Activated CD8-positive, alpha-beta T cell treated with anti-CD3 and anti-CD28 coated beads for 36 hours (primary cell): Measurements from ENCODE around the gene PREX1. TPM values are rescaled to one million over a fixed set of nuclear protein-coding genes. Genes with fewer than 3 reads are reported as not detected.
A peak's percentile ranks its signal among the peaks of the same experiment; 100 is the strongest.

Experiments used
- ATAC-seq: fragments of 200-7000 bp; cut with Tn5 transposase; one replicate; pipeline ENCODE4 v1.10.0; 2021; ENCODE audit warnings: mild to moderate bottlenecking, moderate library complexity
- CTCF ChIA-PET: fragments of 350-600 bp; sonication (Branson Sonifier 250); formaldehyde crosslinking; loops from one replicate; lab custom pipeline; 2021; ENCODE audit warnings: antibody characterized with exemption; lab: Charles Lee
- POLR2A ChIA-PET: fragments of 350-600 bp; sonication (Branson Sonifier 250); formaldehyde crosslinking; loops from one replicate; lab custom pipeline; 2021; ENCODE audit warnings: antibody characterized with exemption; lab: Charles Lee
- DNase-seq: peaks from one replicate; pipeline ENCODE4 v3.0.0-alpha.2; 2020
- H3K27ac Mint-ChIP-seq: one replicate; pipeline ENCODE4 v1.8.0; 2021; ENCODE audit warnings: mild to moderate bottlenecking, mixed read lengths
- H3K27me3 Mint-ChIP-seq: one replicate; pipeline ENCODE4 v1.8.0; 2021; ENCODE audit warnings: mixed read lengths
- H3K36me3 Mint-ChIP-seq: one replicate; pipeline ENCODE4 v1.8.0; 2021; ENCODE audit warnings: low read depth, mixed read lengths
- H3K4me1 Mint-ChIP-seq: one replicate; pipeline ENCODE4 v1.8.0; 2021; ENCODE audit warnings: low read depth, mixed read lengths
- H3K4me3 Mint-ChIP-seq: one replicate; pipeline ENCODE4 v1.8.0; 2021; ENCODE audit warnings: mild to moderate bottlenecking, moderate library complexity, mixed read lengths
- H3K9me3 Mint-ChIP-seq: one replicate; pipeline ENCODE4 v1.8.0; 2021; ENCODE audit warnings: mixed read lengths
- intact Hi-C: fragments of 100-400 bp; cut with micrococcal nuclease; formaldehyde crosslinking; loops from one replicate; pipeline ENCODE4 v1.10.0; 2022
- total RNA-seq, 2 experiments: library from RNA; stranded (reverse); gene quantifications; one replicate each; pipeline ENCODE4 v1.2.3, GENCODE V29; 2021
- TF ChIP-seq, protein P1 (sequence below): fragments of 200-600 bp; IDR thresholded peaks from one replicate; pipeline ENCODE4 v1.8.0; 2022; ENCODE audit warnings: antibody characterized with exemption, mild to moderate bottlenecking

Gene PREX1
- total RNA-seq, 2 experiments from 2014 or later, result 79.7 to 80.5 TPM

DNA sequence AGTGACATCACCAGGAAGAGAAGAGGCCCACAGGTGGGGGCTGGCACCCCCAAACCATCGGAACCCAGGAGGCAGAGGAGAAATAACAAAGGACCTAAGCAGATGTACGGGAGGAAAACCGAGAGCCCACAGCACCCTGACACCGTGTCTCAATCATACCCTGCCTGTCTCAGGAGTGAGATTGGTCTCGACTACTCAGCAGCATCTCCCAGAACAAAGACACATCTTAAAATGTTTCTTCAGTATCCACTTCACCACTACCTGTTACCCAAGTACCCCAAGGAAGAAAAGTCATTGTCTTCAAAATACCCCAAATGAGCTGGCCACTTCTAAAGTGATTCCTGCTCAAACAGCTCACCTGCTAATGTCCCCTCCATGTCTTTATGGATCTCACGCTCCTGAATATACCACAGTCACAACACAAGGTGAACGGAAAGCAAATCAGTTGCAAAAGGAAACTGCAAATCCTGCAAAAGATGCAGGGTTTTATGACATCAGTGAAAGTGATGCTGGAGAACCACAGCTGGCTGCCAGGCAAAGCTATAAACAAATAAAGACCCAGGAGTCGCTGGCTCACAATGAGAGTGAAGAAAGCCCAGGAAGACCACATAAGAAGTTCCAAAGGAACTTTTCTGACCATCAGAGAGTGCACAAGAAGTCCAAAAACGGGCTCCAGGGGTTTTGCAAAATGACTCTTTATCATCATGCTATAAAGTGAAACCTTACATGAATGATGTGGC is 44.1 kb downstream of the PREX1 start:
- no peak overlapping the region for H3K27ac Mint-ChIP-seq
- no peak overlapping the region for H3K4me3 Mint-ChIP-seq
- intact Hi-C loops, result loop anchor here (2.0 to 5.0 kb wide), 3 partner anchors 39 to 69 kb away; no protein-coding TSS in a partner anchor
- TF ChIP-seq, protein P1, sequence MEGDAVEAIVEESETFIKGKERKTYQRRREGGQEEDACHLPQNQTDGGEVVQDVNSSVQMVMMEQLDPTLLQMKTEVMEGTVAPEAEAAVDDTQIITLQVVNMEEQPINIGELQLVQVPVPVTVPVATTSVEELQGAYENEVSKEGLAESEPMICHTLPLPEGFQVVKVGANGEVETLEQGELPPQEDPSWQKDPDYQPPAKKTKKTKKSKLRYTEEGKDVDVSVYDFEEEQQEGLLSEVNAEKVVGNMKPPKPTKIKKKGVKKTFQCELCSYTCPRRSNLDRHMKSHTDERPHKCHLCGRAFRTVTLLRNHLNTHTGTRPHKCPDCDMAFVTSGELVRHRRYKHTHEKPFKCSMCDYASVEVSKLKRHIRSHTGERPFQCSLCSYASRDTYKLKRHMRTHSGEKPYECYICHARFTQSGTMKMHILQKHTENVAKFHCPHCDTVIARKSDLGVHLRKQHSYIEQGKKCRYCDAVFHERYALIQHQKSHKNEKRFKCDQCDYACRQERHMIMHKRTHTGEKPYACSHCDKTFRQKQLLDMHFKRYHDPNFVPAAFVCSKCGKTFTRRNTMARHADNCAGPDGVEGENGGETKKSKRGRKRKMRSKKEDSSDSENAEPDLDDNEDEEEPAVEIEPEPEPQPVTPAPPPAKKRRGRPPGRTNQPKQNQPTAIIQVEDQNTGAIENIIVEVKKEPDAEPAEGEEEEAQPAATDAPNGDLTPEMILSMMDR, result no peak
- peaks cover 31% of the 10 kb centered on the region for H3K4me1 Mint-ChIP-seq
- ChIA-PET POLR2A (interaction anchor here (0.6 to 2.1 kb wide), 6 partner anchors 12 to 126 kb away, joined by 3 to 7 read pairs (median 3); no protein-coding TSS in a partner anchor), CTCF (interaction anchor here (1.3 kb wide), 1 partner anchor 34 kb away, joined by 3 read pairs; no protein-coding TSS in a partner anchor)
- no peaks in the 10 kb centered on the region for H3K27me3 Mint-ChIP-seq
- DNase-seq (peak; percentile 76), ATAC-seq (peak; percentile 63)
- peaks cover 17% of the 10 kb centered on the region for H3K9me3 Mint-ChIP-seq
- H3K36me3 Mint-ChIP-seq, result peaks cover 43% of the 10 kb centered on the region

- ATAC-seq (no peak), DNase-seq (no peak)
- Mint-ChIP-seq H3K27ac (no peak overlapping the region), H3K27me3 (no peaks in the 10 kb centered on the region), H3K4me1 (peaks cover 27% of the 10 kb centered on the region), H3K36me3 (peaks cover 39% of the 10 kb centered on the region), H3K4me3 (no peak overlapping the region), H3K9me3 (peaks cover 14% of the 10 kb centered on the region)
- TF ChIP-seq, protein P1, result no peak
- CTCF ChIA-PET, result interaction anchor here (1.3 kb wide), 1 partner anchor 35 kb away, joined by 3 read pairs; no protein-coding TSS in a partner anchor
- POLR2A ChIA-PET, result interaction anchor here (1.3 to 2.1 kb wide), 3 partner anchors 11 to 36 kb away, joined by 3 to 7 read pairs (median 5); no protein-coding TSS in a partner anchor
- intact Hi-C loops, result loop anchor here (5.0 kb wide), 2 partner anchors 39 to 46 kb away; no protein-coding TSS in a partner anchor
These were observed 44.9 kb downstream of the PREX1 start for GRCh38 chr20:48782901-48783308.

GRCh38 chr20:48782053-48782452 is 45.7 kb downstream of the PREX1 start:
- intact Hi-C loops, result loop anchor here (5.0 kb wide), 2 partner anchors 40 to 45 kb away; no protein-coding TSS in a partner anchor
- ChIA-PET POLR2A (interaction anchor here (1.3 kb wide), 1 partner anchor 9 kb away, joined by 4 read pairs; no protein-coding TSS in a partner anchor), CTCF (no interaction called here)
- no peak overlapping the region for H3K27ac Mint-ChIP-seq
- H3K4me3 Mint-ChIP-seq, result peak overlapping the region; percentile 15
- H3K36me3 Mint-ChIP-seq, result peaks cover 43% of the 10 kb centered on the region
- ATAC-seq, result no peak
- DNase-seq, result peak; percentile 48
- peaks cover 17% of the 10 kb centered on the region for H3K9me3 Mint-ChIP-seq
- no peaks in the 10 kb centered on the region for H3K27me3 Mint-ChIP-seq
- TF ChIP-seq, protein P1, result no peak
- peaks cover 27% of the 10 kb centered on the region for H3K4me1 Mint-ChIP-seq

GRCh38 chr20:48781634-48782033 is 46.2 kb downstream of the PREX1 start:
- intact Hi-C loops, result loop anchor here (5.0 kb wide), 2 partner anchors 41 to 44 kb away; no protein-coding TSS in a partner anchor
- H3K4me3 Mint-ChIP-seq, result peak overlapping the region; percentile 15
- peaks cover 17% of the 10 kb centered on the region for H3K9me3 Mint-ChIP-seq
- TF ChIP-seq, protein P1, result no peak
- no peaks in the 10 kb centered on the region for H3K27me3 Mint-ChIP-seq
- ATAC-seq, result no peak
- no peak overlapping the region for H3K27ac Mint-ChIP-seq
- CTCF ChIA-PET, result no interaction called here
- DNase-seq, result no peak
- POLR2A ChIA-PET, result interaction anchor here (0.6 to 1.9 kb wide), 5 partner anchors 9 to 36 kb away, joined by 3 to 5 read pairs (median 4); no protein-coding TSS in a partner anchor
- H3K36me3 Mint-ChIP-seq, result peaks cover 45% of the 10 kb centered on the region
- peaks cover 29% of the 10 kb centered on the region for H3K4me1 Mint-ChIP-seq
